Measurements from ENCODE around the gene RTL10. TPM values are rescaled to one million over a fixed set of nuclear protein-coding genes. Genes with fewer than 3 reads are reported as not detected.

Gene RTL10
- total and polyA plus RNA-seq, 8 donors, result 18.4 to 34.7 (median 28.0) TPM

DNA sequence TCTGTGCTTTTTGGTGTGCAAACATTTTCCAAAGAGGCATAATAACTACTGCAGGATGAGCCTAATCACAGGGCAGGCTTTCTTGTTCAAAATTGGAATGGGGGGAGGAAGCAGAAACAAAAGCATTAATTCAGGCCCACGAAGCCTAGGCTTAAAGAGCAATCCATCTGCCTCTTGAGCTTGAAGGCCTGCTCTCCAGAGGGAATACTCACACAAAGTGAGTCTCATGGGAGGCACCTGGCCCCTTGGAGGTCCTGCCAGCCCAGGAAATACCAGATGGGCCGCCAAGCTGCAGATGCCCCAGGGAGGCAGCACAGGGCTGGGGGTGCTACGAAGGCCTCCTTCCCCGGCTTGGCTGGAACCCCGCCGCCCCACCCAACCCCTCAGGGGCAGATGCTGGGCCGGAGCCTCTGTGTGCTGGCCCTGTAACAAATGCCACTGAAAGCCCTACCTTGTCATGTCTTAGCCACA is 47.6 kb upstream of the RTL10 start:
- H3K36me3 ChIP-seq, result peaks cover 0 to 53% of the 10 kb centered on the region in 2 donors
- H3K27me3 ChIP-seq, result no peaks in the 10 kb centered on the region
- DNase-seq, result peak in 1 of 4 donors; percentile 63
- no peak overlapping the region for H3K4me3 ChIP-seq
- intact Hi-C loops (cut with DNase I), result no loop called here
- H3K27ac ChIP-seq, result no peak overlapping the region
- H3K4me1 ChIP-seq, result no peaks in the 10 kb centered on the region
- ATAC-seq, result no peak
- no peaks in the 10 kb centered on the region for H3K9me3 ChIP-seq
- TF ChIP-seq, protein P1, sequence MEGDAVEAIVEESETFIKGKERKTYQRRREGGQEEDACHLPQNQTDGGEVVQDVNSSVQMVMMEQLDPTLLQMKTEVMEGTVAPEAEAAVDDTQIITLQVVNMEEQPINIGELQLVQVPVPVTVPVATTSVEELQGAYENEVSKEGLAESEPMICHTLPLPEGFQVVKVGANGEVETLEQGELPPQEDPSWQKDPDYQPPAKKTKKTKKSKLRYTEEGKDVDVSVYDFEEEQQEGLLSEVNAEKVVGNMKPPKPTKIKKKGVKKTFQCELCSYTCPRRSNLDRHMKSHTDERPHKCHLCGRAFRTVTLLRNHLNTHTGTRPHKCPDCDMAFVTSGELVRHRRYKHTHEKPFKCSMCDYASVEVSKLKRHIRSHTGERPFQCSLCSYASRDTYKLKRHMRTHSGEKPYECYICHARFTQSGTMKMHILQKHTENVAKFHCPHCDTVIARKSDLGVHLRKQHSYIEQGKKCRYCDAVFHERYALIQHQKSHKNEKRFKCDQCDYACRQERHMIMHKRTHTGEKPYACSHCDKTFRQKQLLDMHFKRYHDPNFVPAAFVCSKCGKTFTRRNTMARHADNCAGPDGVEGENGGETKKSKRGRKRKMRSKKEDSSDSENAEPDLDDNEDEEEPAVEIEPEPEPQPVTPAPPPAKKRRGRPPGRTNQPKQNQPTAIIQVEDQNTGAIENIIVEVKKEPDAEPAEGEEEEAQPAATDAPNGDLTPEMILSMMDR (IDR thresholded peaks at IDR 0.05), result no peak

DNA sequence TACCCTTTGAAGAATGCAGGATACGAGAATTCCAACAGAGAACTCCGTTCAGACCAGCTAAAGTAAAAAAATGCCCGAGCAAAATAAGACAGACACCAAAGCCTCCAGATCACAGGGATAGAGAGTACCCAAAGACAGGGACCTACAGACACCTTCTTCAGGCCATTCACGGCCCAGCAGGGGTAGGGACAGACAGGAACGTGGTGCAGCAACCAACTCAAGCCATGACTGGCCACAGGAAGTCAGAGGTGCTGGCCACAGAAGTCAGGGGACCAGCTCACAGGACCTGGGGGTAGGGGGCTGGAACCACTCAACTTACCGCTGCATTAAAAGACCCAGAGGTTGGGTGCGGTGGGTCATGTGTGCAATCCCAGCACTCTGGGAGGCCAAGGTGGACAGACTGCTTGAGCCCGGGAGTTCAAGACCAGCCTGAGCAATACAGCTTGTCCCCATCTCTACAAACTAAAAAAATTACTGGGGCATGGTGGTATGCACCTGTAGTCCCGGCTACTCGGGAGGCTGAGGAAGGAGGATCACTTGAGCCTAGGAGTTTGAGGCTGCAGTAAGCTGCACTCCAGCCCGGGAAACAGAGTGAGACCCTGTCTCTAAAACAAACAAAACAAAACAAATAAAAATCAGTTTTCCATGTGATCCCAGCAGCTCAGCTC is 47.0 kb upstream of the RTL10 start:
- Histone ChIP-seq H3K36me3 (peaks cover 0 to 59% of the 10 kb centered on the region in 2 donors), H3K4me3 (no peak overlapping the region), H3K4me1 (no peaks in the 10 kb centered on the region), H3K9me3 (no peaks in the 10 kb centered on the region), H3K27me3 (no peaks in the 10 kb centered on the region), H3K27ac (no peak overlapping the region)
- intact Hi-C loops (cut with DNase I), result no loop called here
- ATAC-seq, result no peak
- DNase-seq, result no peak
- TF ChIP-seq, protein P1 (IDR thresholded peaks at IDR 0.05), result no peak

- Histone ChIP-seq H3K4me1 (no peaks in the 10 kb centered on the region), H3K9me3 (no peaks in the 10 kb centered on the region), H3K27me3 (no peaks in the 10 kb centered on the region), H3K27ac (no peak overlapping the region), H3K4me3 (no peak overlapping the region), H3K36me3 (peaks cover 0 to 58% of the 10 kb centered on the region in 2 donors)
- DNase-seq (peak in 1 of 4 donors; percentile 57), ATAC-seq (no peak)
- TF ChIP-seq, protein P1 (IDR thresholded peaks at IDR 0.05), result no peak
- intact Hi-C loops (cut with DNase I), result no loop called here
These were observed 46.2 kb upstream of the RTL10 start for GRCh38 chr22:19900707-19901436.

GRCh38 chr22:19898831-19899567 is 44.3 kb upstream of the RTL10 start:
- no peaks in the 10 kb centered on the region for H3K9me3 ChIP-seq
- peaks cover 0 to 72% of the 10 kb centered on the region in 2 donors for H3K36me3 ChIP-seq
- ATAC-seq (no peak), DNase-seq (peak in 1 of 4 donors; percentile 57)
- no peak overlapping the region for H3K4me3 ChIP-seq
- no peaks in the 10 kb centered on the region for H3K27me3 ChIP-seq
- TF ChIP-seq, protein P1 (IDR thresholded peaks at IDR 0.05), result no peak
- intact Hi-C loops (cut with DNase I), result no loop called here
- no peak overlapping the region for H3K27ac ChIP-seq
- H3K4me1 ChIP-seq, result no peaks in the 10 kb centered on the region

GRCh38 chr22:19898145-19898544 is 43.5 kb upstream of the RTL10 start:
- no peak for ATAC-seq
- no peaks in the 10 kb centered on the region for H3K9me3 ChIP-seq
- no peak overlapping the region for H3K4me3 ChIP-seq
- H3K27ac ChIP-seq, result no peak overlapping the region
- H3K27me3 ChIP-seq, result no peaks in the 10 kb centered on the region
- peaks cover 0 to 81% of the 10 kb centered on the region in 2 donors for H3K36me3 ChIP-seq
- DNase-seq, result peak in 1 of 4 donors; percentile 71
- H3K4me1 ChIP-seq, result no peaks in the 10 kb centered on the region
- intact Hi-C loops (cut with DNase I), result no loop called here
- TF ChIP-seq, protein P1 (IDR thresholded peaks at IDR 0.05), result no peak

All from left lung (tissue), 10 donors.